Neural cell (in vitro differentiated cells): ENCODE measurements around the gene IGSF9B. TPM values are rescaled to one million over a fixed set of nuclear protein-coding genes. Genes with fewer than 3 reads are reported as not detected.

Experiments used
- H2AFZ ChIP-seq: fragments of 200-600, 300-800 bp; sonication (generic), shearing (Covaris generic); 2 replicates; pipeline ENCODE4 v1.6.0; 2014; ENCODE audit warnings: low read depth, mild to moderate bottlenecking, antibody characterized with exemption, low read length, moderate library complexity
- H3F3A ChIP-seq: fragments of 200-600 bp; shearing (Covaris generic); 2 replicates; pipeline ENCODE4 v1.6.1; 2016; ENCODE audit warnings: mild to moderate bottlenecking, moderate library complexity, mixed read lengths, antibody characterized with exemption, low read length; ENCODE audit not compliant: insufficient read depth, poor library complexity, severe bottlenecking
- H3K27ac ChIP-seq: fragments of 200-600, 300-800 bp; sonication (generic), shearing (Covaris generic); 2 replicates; pipeline ENCODE4 v1.5.1; 2014; ENCODE audit warnings: mild to moderate bottlenecking, low read length, moderate library complexity
- H3K27me3 ChIP-seq: fragments of 300-800, 200-600 bp; sonication (generic), shearing (Covaris generic); 2 replicates; pipeline ENCODE4 v1.6.0; 2014; ENCODE audit warnings: mild to moderate bottlenecking, low read depth, low read length, moderate library complexity; ENCODE audit not compliant: insufficient read depth
- H3K36me3 ChIP-seq: fragments of 300-800, 200-600 bp; sonication (generic), shearing (Covaris generic); 2 replicates; pipeline ENCODE4 v1.5.1; 2014; ENCODE audit warnings: mild to moderate bottlenecking, antibody characterized with exemption, low read length, moderate library complexity; ENCODE audit not compliant: insufficient read depth
- H3K4me2 ChIP-seq: fragments of 300-800, 200-600 bp; sonication (generic), shearing (Covaris generic); 2 replicates; pipeline ENCODE4 v1.6.0; 2014; ENCODE audit warnings: mild to moderate bottlenecking, low read length
- H3K4me3 ChIP-seq: fragments of 300-800, 200-600 bp; sonication (generic), shearing (Covaris generic); 2 replicates; pipeline ENCODE4 v1.5.1; 2014; ENCODE audit warnings: mild to moderate bottlenecking, low read length, moderate library complexity
- H3K79me2 ChIP-seq: fragments of 200-600 bp; shearing (Covaris generic); replicated peaks from 2 replicates; pipeline ENCODE4 v1.6.0; 2014; ENCODE audit warnings: mild to moderate bottlenecking, low read length, moderate library complexity; ENCODE audit not compliant: insufficient read depth
- H3K9ac ChIP-seq: fragments of 300-800, 200-600 bp; sonication (generic), shearing (Covaris generic); 2 replicates; pipeline ENCODE4 v1.6.1; 2016; ENCODE audit warnings: mild to moderate bottlenecking, low read length, mixed read lengths
- H3K9me2 ChIP-seq: fragments of 200-600 bp; shearing (Covaris generic); 2 replicates; pipeline ENCODE4 v1.6.1; 2016; ENCODE audit warnings: mild to moderate bottlenecking, low read length, mixed read lengths; ENCODE audit not compliant: insufficient read depth
- H3K9me3 ChIP-seq: fragments of 200-600, 300-800 bp; sonication (generic), shearing (Covaris generic); 2 replicates; pipeline ENCODE4 v1.6.1; 2016; ENCODE audit warnings: mild to moderate bottlenecking, mixed run types, low read length, moderate library complexity, mixed read lengths
- H4K20me1 ChIP-seq: fragments of 200-600 bp; shearing (Covaris generic); 2 replicates; pipeline ENCODE4 v1.6.1; 2016; ENCODE audit warnings: mild to moderate bottlenecking, mixed run types; ENCODE audit not compliant: insufficient read depth
- EP300 ChIP-seq: fragments of 450-650 bp; conservative IDR thresholded peaks from 2 replicates; pipeline ENCODE4 v1.6.1; 2014; ENCODE audit warnings: antibody characterized with exemption, mild to moderate bottlenecking, moderate library complexity; ENCODE audit not compliant: poor library complexity, severe bottlenecking
- EZH2 ChIP-seq: fragments of 200-600, 300-800 bp; shearing (Covaris generic), sonication (generic); IDR thresholded peaks from 2 replicates; pipeline ENCODE4 v1.6.1; 2014; ENCODE audit warnings: antibody characterized with exemption, low read length, borderline replicate concordance, mild to moderate bottlenecking; ENCODE audit not compliant: insufficient read depth, poor library complexity, severe bottlenecking
- MXI1 ChIP-seq: fragments of 450-650 bp; conservative IDR thresholded peaks from 2 replicates; pipeline ENCODE4 v1.6.1; 2014; ENCODE audit warnings: antibody characterized with exemption, mild to moderate bottlenecking; ENCODE audit not compliant: poor library complexity, severe bottlenecking
- POLR2AphosphoS5 ChIP-seq: IDR thresholded peaks from 2 replicates; pipeline ENCODE4 v1.6.1; 2012
- RAD21 ChIP-seq: fragments of 450-650 bp; conservative IDR thresholded peaks from 2 replicates; pipeline ENCODE4 v1.6.1; 2014; ENCODE audit warnings: antibody characterized with exemption, mild to moderate bottlenecking, moderate library complexity
- SMC3 ChIP-seq: fragments of 450-650 bp; conservative IDR thresholded peaks from 2 replicates; pipeline ENCODE4 v1.6.1; 2014; ENCODE audit warnings: antibody characterized with exemption, mild to moderate bottlenecking, moderate library complexity; ENCODE audit not compliant: poor library complexity
- TAF1 ChIP-seq: IDR thresholded peaks from 2 replicates; pipeline ENCODE4 v1.6.1; 2012; ENCODE audit warnings: low read depth
- polyA plus RNA-seq: library from polyadenylated mRNA; depleted of rRNA; stranded (reverse); fragments of >200 nt; gene quantifications from 2 replicates; pipeline ENCODE4 v1.2.3, GENCODE V29; 2014
- TF ChIP-seq, protein P1 (sequence below): IDR thresholded peaks from 2 replicates; pipeline ENCODE4 v1.6.1; 2012; ENCODE audit warnings: borderline replicate concordance
- TF ChIP-seq, protein P2 (sequence below): fragments of 450-650 bp; IDR thresholded peaks from 2 replicates; pipeline ENCODE4 v1.5.1; 2014; ENCODE audit warnings: antibody characterized with exemption, mild to moderate bottlenecking, moderate library complexity; ENCODE audit not compliant: poor library complexity, severe bottlenecking

The IGSF9B gene
- polyA plus RNA-seq, 1 donor from 2014 or later = 2.3 TPM

DNA sequence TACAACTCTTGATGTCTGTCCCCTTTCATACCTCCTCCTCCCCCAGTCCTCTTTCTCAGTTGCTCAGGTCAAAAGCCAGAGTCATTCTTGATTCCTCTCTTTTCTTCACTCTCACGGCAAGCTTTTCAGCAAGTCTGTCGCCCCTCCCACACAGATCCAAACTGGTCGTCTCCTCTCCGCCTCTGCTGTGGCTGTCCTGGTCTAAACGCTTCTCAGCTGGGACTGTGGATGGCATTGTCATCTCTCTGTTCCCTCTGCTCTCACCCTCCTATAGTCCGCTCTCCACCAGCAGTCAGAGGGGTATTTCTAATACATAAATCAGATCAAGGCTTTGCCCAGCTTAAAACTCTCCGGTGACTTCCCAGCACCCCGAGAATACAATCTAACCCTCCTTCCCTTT, 64.6 kb downstream of the IGSF9B start:
- H2AFZ ChIP-seq = no peak overlapping the region
- no peaks in the 10 kb centered on the region for H3K79me2 ChIP-seq
- no peaks in the 10 kb centered on the region for H3F3A ChIP-seq
- H4K20me1 ChIP-seq = no peaks in the 10 kb centered on the region
- TF ChIP-seq SMC3 = no peak
- TF ChIP-seq, protein P1, sequence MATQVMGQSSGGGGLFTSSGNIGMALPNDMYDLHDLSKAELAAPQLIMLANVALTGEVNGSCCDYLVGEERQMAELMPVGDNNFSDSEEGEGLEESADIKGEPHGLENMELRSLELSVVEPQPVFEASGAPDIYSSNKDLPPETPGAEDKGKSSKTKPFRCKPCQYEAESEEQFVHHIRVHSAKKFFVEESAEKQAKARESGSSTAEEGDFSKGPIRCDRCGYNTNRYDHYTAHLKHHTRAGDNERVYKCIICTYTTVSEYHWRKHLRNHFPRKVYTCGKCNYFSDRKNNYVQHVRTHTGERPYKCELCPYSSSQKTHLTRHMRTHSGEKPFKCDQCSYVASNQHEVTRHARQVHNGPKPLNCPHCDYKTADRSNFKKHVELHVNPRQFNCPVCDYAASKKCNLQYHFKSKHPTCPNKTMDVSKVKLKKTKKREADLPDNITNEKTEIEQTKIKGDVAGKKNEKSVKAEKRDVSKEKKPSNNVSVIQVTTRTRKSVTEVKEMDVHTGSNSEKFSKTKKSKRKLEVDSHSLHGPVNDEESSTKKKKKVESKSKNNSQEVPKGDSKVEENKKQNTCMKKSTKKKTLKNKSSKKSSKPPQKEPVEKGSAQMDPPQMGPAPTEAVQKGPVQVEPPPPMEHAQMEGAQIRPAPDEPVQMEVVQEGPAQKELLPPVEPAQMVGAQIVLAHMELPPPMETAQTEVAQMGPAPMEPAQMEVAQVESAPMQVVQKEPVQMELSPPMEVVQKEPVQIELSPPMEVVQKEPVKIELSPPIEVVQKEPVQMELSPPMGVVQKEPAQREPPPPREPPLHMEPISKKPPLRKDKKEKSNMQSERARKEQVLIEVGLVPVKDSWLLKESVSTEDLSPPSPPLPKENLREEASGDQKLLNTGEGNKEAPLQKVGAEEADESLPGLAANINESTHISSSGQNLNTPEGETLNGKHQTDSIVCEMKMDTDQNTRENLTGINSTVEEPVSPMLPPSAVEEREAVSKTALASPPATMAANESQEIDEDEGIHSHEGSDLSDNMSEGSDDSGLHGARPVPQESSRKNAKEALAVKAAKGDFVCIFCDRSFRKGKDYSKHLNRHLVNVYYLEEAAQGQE = no peak
- TF ChIP-seq POLR2AphosphoS5 = no peak
- TF ChIP-seq TAF1 = no peak
- no peak for TF ChIP-seq RAD21
- TF ChIP-seq, protein P2, sequence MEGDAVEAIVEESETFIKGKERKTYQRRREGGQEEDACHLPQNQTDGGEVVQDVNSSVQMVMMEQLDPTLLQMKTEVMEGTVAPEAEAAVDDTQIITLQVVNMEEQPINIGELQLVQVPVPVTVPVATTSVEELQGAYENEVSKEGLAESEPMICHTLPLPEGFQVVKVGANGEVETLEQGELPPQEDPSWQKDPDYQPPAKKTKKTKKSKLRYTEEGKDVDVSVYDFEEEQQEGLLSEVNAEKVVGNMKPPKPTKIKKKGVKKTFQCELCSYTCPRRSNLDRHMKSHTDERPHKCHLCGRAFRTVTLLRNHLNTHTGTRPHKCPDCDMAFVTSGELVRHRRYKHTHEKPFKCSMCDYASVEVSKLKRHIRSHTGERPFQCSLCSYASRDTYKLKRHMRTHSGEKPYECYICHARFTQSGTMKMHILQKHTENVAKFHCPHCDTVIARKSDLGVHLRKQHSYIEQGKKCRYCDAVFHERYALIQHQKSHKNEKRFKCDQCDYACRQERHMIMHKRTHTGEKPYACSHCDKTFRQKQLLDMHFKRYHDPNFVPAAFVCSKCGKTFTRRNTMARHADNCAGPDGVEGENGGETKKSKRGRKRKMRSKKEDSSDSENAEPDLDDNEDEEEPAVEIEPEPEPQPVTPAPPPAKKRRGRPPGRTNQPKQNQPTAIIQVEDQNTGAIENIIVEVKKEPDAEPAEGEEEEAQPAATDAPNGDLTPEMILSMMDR = no peak
- TF ChIP-seq MXI1 = no peak
- TF ChIP-seq EP300 = no peak
- no peak for TF ChIP-seq EZH2
- no peaks in the 10 kb centered on the region for H3K27me3 ChIP-seq
- H3K36me3 ChIP-seq = no peaks in the 10 kb centered on the region
- no peaks in the 10 kb centered on the region for H3K9me3 ChIP-seq
- H3K9ac ChIP-seq = no peak overlapping the region
- no peak overlapping the region for H3K4me3 ChIP-seq
- H3K27ac ChIP-seq = no peak overlapping the region
- H3K9me2 ChIP-seq = no peaks in the 10 kb centered on the region
- H3K4me2 ChIP-seq = no peak overlapping the region

DNA sequence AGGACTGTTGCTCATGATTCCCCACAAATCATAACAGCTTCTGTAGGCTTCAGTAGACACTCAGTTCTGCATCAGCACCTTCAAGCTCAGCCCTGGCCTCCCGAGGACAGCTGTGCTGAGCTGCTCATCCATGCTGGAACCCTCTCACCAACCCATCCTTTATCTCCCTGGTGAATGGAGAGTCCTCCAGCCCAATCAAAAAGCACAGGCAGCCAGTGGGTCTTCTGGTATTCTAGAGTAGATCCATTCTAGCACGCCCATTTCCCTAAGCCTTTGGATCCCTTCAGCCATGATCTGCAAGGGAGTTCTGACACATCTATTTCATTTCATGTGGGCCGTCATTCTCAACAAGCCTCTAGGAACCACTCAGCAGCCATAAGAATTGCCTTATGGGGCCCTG, 66.9 kb downstream of the IGSF9B start:
- no peaks in the 10 kb centered on the region for H4K20me1 ChIP-seq
- H3K36me3 ChIP-seq = no peaks in the 10 kb centered on the region
- no peaks in the 10 kb centered on the region for H3K9me2 ChIP-seq
- H3K9me3 ChIP-seq = no peaks in the 10 kb centered on the region
- H3K27ac ChIP-seq = no peak overlapping the region
- H3K27me3 ChIP-seq = no peaks in the 10 kb centered on the region
- H3K4me2 ChIP-seq = no peak overlapping the region
- no peak overlapping the region for H2AFZ ChIP-seq
- H3K79me2 ChIP-seq = no peaks in the 10 kb centered on the region
- H3F3A ChIP-seq = no peaks in the 10 kb centered on the region
- H3K4me3 ChIP-seq = no peak overlapping the region
- no peak overlapping the region for H3K9ac ChIP-seq
- TF ChIP-seq SMC3 = no peak
- TF ChIP-seq POLR2AphosphoS5 = no peak
- TF ChIP-seq TAF1 = no peak
- no peak for TF ChIP-seq RAD21
- no peak for TF ChIP-seq EP300
- TF ChIP-seq MXI1 = no peak
- TF ChIP-seq, protein P2 = no peak
- TF ChIP-seq, protein P1 = no peak
- no peak for TF ChIP-seq EZH2
